Stimulated activated CD8-positive, alpha-beta memory T cell treated with anti-CD3 and anti-CD28 coated beads, Interleukin-15, amount 100 ng/mL, for 1 hour (primary cell): ENCODE data around the gene SF3A2.
"Not testable (repeated sequence)": the region's sequence is repeated elsewhere in the genome, so short reads cannot be mapped to it uniquely, and the experiment has no call there.

Experiments
- DNase-seq: peaks from one replicate; pipeline ENCODE4 v3.0.0-alpha.2; 2020; ENCODE audit warnings: low read depth

The SF3A2 gene

GRCh38 chr19:2236314-2237050 lies at the start of gene SF3A2, which contains the start of gene PLEKHJ1:
Gene SF3A2 (plus strand): TSS chr19:2236824. CDS start chr19:2243419, 6,595 bp downstream.
Gene PLEKHJ1 (minus strand): TSS chr19:2236329. CDS start chr19:2236248, 81 bp downstream.
- DNase-seq = peak; percentile 93

DNA sequence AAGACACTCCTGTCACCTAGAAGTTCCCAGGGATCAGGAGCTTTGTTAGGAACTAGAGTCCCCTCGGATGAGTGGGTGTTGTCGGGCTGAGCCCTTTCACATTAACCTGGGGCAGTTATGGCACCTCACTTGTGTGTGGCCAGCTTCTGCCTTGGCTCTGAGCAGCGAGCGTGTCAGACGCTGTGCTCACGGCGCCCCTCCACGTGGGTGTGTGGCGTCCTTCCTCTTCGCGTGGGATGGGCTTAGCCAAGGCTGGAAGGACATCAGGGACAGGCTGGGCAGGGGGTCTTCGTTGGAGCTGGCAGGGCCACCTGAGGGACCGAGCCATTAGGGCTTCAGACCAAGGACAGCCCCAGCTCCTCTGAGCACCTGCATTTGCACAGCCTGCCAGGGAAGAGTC lies 49.5 kb upstream of the SF3A2 start:
- no peak for DNase-seq

DNA sequence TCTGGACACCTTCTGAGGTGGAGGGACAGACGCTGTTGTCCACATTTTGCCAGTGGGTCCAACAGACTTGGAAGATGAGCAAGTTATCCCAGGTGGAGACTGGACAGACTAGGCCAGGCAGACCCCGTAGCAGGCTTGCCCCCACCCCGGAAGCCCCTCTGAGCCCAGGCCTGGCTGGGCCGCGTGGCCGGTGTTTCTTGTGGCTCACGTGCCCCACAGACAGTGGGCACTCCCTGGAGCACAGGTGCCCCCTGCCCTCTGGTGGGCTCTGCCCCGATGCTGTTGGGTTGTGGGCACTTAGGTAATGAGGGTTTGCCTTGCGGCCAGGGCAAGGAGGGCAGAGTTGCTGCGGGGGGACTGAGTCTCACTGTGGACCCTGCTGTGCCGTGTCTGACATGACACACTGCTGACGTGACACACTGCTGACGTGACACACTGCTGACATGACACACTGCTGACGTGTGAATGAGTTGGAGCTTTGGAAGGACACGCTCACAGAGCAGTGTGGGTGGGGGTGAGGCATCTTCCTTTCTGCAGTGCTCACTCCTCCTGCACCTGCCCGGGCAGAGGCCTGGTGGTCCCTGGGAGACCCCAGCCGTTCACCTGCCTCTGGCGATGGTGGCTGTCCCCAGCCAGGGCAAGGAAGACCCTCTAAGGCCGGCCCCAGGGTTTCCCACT lies 47.8 kb upstream of the SF3A2 start:
- DNase-seq = no peak

DNA sequence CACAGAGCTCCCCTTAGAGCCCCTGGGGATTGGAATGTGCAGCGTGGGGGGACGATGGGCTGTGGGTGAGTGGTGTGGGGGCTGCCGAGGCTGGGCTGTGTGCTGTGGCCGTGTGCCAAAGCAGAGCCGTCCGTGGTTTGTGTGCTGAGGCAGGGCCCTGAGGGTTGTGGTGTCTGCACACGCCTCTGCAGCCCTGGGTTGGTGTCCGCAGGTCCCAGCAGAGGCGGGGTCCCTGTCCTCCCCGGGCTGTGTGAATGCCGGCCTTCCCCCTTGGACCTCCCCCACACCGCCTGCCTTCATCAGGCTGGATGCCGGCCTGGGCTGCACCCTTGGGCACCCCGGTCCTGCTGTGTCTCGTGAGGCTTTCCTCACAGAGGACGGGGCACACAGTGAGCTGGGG lies 46.7 kb upstream of the SF3A2 start:
- no peak for DNase-seq

GRCh38 chr19:2190848-2191455 lies 45.7 kb upstream of the SF3A2 start:
- DNase-seq = no peak

GRCh38 chr19:2191456-2192310 lies 44.9 kb upstream of the SF3A2 start:
- no peak for DNase-seq

DNA sequence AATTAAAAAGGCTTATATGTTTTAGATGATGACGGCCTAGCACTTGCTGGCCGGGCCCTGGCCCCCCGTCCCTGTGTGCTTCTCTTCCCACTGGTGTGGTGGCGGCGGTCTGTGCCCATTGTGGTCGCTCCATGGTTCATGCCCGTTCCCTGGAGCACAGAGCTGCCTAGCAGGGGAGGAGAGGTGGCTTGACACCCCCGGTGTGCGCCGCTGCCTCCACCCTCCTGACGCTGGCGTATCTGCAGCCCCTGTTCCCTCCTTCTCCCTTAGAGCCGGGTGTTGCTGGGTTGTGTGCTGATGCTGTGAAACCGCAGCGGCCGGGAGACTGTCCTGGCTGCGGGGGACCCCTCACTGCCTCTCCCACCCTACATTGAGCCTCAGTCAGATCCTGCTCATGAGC lies 43.8 kb upstream of the SF3A2 start:
- DNase-seq = no peak

DNA sequence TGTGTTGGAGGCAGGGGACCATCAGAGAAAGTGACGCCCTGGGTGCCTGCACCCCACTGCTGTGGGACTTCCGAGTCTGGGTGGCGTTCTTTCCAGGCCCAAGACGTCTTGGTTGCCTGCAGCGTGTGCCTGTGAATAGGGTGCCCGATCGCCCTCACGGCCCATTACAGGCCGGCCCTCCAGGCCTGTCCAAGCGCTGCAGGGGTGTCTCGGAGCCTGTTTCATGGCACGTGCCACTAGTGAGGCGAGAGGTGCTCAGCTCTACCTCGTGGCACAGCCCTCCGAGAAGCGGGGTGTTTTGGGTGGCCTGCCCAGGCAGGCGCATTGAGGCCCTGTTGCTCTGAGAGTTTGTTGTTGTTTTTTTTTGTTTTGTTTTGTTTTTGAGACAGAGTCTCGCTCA lies 42.8 kb upstream of the SF3A2 start:
- DNase-seq = no peak

- no peak for DNase-seq
These were observed 42.0 kb upstream of the SF3A2 start for GRCh38 chr19:2194513-2195078.

DNA sequence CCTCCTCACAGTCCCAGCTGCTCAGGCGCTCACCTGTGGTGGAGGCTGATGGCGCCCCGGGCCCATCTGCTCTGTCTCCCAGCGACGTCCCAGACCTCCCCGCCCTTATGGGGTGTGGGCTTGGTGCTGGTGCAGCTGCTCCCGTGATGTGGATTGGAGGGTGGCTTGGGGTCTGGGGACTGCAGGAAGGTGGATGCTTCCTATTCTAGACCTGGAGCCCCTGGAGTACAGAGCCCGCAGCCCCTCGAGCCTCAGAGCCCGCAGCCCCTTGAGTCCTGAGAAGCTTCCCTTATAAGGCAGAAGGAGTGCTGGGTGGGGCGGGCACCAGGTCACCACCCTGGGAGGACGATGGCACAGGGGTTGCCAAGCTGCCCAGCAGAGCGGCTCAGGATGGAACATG lies 41.3 kb upstream of the SF3A2 start:
- no peak for DNase-seq

GRCh38 chr19:2195914-2196313 lies 40.7 kb upstream of the SF3A2 start:
- DNase-seq = no peak

GRCh38 chr19:2197270-2197669 lies 39.4 kb upstream of the SF3A2 start:
- DNase-seq = no peak

GRCh38 chr19:2198317-2198716 lies 38.3 kb upstream of the SF3A2 start:
- DNase-seq = no peak

- DNase-seq = no peak
These were observed 37.4 kb upstream of the SF3A2 start for GRCh38 chr19:2199215-2199614.

DNA sequence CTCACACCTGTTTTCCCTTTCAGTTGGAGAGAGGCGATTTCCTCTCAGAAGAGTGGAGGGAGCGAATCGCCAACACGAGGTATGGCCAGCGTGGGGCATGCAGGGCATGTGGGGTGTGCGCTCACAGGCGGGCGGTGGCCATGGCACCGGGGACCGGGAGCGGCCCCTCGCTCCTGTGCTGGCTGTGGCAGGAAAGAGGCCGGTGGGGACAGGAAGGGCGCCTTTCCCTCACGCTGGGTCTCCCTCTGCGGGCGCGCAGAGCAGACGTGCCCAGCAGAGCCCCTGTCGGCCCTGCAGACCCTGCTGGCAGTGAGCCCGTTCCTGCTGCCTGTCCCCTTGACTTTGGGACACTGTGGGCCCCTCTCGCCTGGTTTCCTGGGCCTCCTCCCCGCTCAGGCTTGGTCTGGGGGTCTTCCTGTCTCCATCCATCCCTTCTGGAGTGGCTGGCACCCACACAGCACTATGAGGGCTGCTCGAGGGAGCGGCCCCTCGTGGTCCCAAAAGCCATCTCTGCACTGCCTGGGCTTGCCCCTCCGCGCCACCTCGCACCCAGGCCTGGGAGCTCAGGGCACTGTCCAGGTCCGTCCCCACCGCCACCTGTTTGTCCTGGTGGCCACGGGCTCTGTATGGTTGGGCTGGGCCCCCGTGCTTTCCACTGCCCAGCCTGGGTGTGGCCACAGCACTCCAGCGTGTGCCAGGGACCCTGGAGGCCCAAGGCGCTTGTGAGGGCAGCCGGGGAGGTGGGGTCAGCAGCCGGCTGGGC lies 36.6 kb upstream of the SF3A2 start:
- no peak for DNase-seq

GRCh38 chr19:2200624-2201294 lies 35.9 kb upstream of the SF3A2 start:
- DNase-seq = not testable (repeated sequence)

GRCh38 chr19:2201473-2202148 lies 35.0 kb upstream of the SF3A2 start:
- no peak for DNase-seq

DNA sequence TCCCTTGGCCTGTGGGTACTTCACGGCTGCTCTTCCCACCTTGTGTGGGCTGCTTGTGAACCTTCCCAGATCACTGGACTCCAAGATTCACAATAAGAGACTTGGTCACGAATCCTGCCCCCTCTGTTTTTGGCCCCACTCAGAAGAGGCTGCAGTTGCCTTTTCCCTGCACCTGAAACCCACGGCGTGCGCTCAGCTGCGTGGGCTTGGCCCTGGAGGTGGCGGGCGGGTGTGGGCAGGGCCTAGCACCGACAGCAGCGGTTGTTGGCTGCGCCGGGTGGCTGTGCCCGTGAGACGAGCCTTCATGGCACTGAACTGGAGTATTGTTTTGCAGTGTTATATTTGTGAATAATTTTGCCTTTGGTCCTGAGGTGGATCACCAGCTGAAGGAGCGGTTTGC lies 34.3 kb upstream of the SF3A2 start:
- no peak for DNase-seq

- DNase-seq = no peak
These were observed 29.6 kb upstream of the SF3A2 start for GRCh38 chr19:2207008-2207407.
